ENCODE results near the gene ACP1.

ACP1 gene

DNA sequence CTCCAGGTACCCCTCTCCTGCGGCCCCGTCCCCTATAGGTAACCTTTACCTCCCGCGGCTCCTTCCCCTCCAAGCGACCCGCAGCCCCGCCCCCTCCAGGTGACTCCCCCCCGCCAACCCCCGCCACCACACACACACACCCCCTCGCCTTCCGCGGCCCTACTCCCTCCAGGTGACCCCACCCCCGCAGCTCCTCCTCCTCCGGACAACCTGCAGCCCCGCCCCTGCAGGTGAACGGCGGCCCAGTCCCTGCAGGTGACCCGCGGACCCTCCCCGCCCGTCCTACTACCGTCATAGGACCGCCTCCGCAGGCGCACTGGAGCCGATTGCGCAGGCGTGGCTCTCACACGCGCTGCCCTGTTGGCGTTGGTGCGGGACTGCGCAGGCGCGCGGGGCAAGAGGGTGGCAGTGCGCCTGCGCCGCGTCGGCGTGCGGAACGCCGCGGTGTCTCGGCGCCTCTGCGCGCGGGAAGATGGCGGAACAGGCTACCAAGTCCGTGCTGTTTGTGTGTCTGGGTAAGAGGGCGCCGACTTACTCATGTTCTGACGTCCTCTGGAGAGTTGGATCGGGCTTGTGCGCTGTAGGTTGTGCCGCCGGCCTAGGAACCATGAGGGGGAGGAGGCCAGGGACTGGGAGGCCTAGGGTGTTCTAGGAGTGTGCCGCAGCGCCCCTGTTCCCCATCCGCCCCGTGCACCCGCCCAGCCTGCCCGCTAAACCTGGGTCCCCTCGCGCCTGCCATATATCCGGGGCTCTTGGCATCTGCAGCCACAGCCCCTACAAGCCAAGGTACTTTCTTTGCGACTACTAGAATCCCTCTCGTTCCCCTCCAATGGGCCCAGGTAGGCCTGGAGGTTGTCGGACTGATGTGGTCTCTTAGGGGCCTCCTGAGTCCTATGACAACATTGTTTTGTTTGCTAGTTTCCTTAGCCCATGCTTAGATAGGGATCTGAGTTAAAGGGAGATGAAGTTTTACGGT lies at the start of gene ACP1:
TSS of gene ACP1 (plus strand) at position 455 of the 976 bp plus-strand sequence. CDS start at position 473, 18 bp downstream.
- Histone ChIP-seq H3K27me3 (ENCODE audit: control insufficient read depth, insufficient read depth, low read length) (peaks cover 14% of the 10 kb centered on the region), H3K36me3 (ENCODE audit: control insufficient read depth, insufficient read depth, low read length) (peaks cover 3% of the 10 kb centered on the region), H3K4me3 (ENCODE audit: low read depth, low read length) (peak within 1 kb of the TSS; percentile 95), H3K9ac (ENCODE audit: low read length) (peak within 1 kb of the TSS; percentile 97), H3K4me1 (ENCODE audit: control insufficient read depth, insufficient read depth, low read length) (peaks cover 11% of the 10 kb centered on the region), H3K27ac (ENCODE audit: low read depth, low read length) (peak within 1 kb of the TSS; percentile 81), H3K9me3 (ENCODE audit: control insufficient read depth, insufficient read depth, low read depth, low read length) (0 out of 2 replicates have a peak, but pooled peaks cover 2% of the 10 kb centered on the region)

DNA sequence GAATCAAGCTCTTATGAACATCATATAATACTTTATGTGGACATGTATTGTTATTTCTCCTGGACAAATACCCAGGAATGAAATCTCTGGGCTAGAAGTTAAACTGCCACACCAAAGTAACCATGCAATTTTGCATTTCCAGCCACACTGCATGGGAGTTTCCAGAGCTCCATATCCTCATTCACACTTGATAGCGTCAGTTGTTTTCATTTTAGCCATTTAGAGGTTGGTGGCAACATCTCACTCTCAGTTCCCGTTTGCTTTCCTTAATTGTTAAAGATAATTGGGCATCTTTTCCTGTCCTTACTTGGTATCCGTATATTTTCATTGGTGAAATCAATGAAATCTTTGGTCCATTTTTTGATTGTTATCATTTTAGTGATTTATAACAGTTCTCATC lies 48.7 kb upstream of the ACP1 start:
- H3K9me3 ChIP-seq (ENCODE audit: control insufficient read depth, insufficient read depth, low read depth, low read length), result peaks cover 12% of the 10 kb centered on the region
- H3K27ac ChIP-seq (ENCODE audit: low read depth, low read length), result no peak overlapping the region
- no peaks in the 10 kb centered on the region for H3K4me1 ChIP-seq (ENCODE audit: control insufficient read depth, insufficient read depth, low read length)
- no peak overlapping the region for H3K9ac ChIP-seq (ENCODE audit: low read length)
- H3K27me3 ChIP-seq (ENCODE audit: control insufficient read depth, insufficient read depth, low read length), result no peaks in the 10 kb centered on the region
- no peak overlapping the region for H3K4me3 ChIP-seq (ENCODE audit: low read depth, low read length)
- H3K36me3 ChIP-seq (ENCODE audit: control insufficient read depth, insufficient read depth, low read length), result no peaks in the 10 kb centered on the region; the same call in 1 of the 2 replicates

DNA sequence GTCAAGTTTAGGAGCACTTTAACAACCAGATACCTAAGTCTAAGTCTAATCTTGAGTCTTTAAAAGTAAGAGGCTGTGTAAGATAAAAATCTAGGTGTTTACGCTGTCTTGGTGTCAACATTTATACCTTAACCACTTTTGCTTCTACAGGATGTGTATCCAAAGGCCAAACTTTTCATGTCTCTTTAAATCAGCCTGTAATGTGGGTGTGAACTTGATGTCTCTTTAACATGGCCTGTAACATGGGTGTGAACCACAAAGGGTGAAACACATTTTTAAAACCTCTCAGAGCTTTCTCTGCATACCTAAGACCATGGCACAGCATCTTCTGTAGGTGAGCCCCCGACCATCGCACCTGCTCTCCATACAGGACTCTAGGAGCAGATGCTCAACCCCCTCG lies 41.3 kb upstream of the ACP1 start:
- no peaks in the 10 kb centered on the region for H3K27me3 ChIP-seq (ENCODE audit: control insufficient read depth, insufficient read depth, low read length)
- no peaks in the 10 kb centered on the region for H3K9me3 ChIP-seq (ENCODE audit: control insufficient read depth, insufficient read depth, low read depth, low read length)
- no peak overlapping the region for H3K9ac ChIP-seq (ENCODE audit: low read length)
- no peaks in the 10 kb centered on the region for H3K4me1 ChIP-seq (ENCODE audit: control insufficient read depth, insufficient read depth, low read length)
- peaks cover 28% of the 10 kb centered on the region for H3K36me3 ChIP-seq (ENCODE audit: control insufficient read depth, insufficient read depth, low read length)
- H3K4me3 ChIP-seq (ENCODE audit: low read depth, low read length), result no peak overlapping the region
- H3K27ac ChIP-seq (ENCODE audit: low read depth, low read length), result no peak overlapping the region

DNA sequence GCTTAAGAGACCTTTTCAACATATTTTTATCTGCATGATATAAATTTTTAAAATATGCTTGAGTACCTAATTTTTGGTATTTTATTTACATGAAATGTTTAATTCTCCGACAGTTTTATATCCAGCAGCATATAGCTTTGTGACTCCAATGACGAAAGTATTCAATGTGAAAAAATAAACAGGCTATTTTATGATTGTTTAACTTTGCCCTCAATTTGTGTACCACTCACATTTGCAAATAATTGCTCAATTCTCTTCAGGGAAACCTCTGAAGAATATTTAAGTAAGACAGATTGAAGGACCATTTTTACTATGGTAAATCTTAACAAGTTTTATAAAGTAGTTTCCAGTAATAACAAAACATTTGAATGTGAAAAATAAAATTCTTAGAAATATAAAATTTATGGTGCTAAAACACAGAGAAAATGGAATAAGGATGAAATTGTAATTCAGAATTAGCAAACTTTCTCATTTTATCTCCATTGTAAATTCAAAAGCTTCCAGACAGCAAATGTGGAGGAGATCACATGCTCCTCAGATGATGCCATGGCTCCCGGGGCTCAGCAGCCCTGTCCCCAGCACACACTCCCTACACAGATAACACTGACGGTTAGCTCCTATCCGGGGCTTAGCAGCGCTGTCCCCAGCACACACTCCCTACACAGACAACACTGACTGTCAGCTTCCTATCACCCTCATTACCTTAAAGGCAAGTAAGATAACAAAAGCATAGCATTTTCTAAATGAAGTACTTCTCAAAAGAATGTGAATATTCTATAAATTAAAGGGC lies 40.6 kb upstream of the ACP1 start:
- H3K9me3 ChIP-seq (ENCODE audit: control insufficient read depth, insufficient read depth, low read depth, low read length), result no peaks in the 10 kb centered on the region
- H3K4me3 ChIP-seq (ENCODE audit: low read depth, low read length), result no peak overlapping the region
- no peaks in the 10 kb centered on the region for H3K27me3 ChIP-seq (ENCODE audit: control insufficient read depth, insufficient read depth, low read length)
- no peaks in the 10 kb centered on the region for H3K4me1 ChIP-seq (ENCODE audit: control insufficient read depth, insufficient read depth, low read length)
- no peak overlapping the region for H3K27ac ChIP-seq (ENCODE audit: low read depth, low read length)
- H3K36me3 ChIP-seq (ENCODE audit: control insufficient read depth, insufficient read depth, low read length), result peaks cover 32% of the 10 kb centered on the region
- no peak overlapping the region for H3K9ac ChIP-seq (ENCODE audit: low read length)

DNA sequence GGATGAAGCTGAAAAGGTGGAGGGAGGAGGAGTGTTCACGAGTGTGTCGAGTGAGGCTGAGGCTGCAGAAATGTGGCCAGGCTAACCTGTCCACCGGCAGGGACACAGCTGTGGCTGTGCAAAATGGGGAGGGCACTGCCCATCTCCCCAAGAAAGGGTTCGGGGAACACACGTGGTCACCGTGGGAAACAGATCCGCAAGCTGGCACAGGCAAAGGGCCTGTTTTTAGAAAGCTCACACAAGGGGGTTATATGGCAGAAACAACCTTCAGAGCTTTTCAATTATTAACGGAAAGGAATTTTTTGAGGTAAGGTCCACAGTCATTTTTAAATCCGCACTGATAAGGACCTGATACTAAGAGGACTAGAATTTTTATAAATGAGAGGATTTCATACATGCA lies 36.6 kb upstream of the ACP1 start:
- Histone ChIP-seq H3K36me3 (ENCODE audit: control insufficient read depth, insufficient read depth, low read length) (peaks cover 31% of the 10 kb centered on the region), H3K4me3 (ENCODE audit: low read depth, low read length) (no peak overlapping the region), H3K9ac (ENCODE audit: low read length) (no peak overlapping the region), H3K27ac (ENCODE audit: low read depth, low read length) (no peak overlapping the region), H3K27me3 (ENCODE audit: control insufficient read depth, insufficient read depth, low read length) (no peaks in the 10 kb centered on the region), H3K4me1 (ENCODE audit: control insufficient read depth, insufficient read depth, low read length) (peaks cover 2% of the 10 kb centered on the region; the same call in 1 of the 2 replicates), H3K9me3 (ENCODE audit: control insufficient read depth, insufficient read depth, low read depth, low read length) (no peaks in the 10 kb centered on the region)

DNA sequence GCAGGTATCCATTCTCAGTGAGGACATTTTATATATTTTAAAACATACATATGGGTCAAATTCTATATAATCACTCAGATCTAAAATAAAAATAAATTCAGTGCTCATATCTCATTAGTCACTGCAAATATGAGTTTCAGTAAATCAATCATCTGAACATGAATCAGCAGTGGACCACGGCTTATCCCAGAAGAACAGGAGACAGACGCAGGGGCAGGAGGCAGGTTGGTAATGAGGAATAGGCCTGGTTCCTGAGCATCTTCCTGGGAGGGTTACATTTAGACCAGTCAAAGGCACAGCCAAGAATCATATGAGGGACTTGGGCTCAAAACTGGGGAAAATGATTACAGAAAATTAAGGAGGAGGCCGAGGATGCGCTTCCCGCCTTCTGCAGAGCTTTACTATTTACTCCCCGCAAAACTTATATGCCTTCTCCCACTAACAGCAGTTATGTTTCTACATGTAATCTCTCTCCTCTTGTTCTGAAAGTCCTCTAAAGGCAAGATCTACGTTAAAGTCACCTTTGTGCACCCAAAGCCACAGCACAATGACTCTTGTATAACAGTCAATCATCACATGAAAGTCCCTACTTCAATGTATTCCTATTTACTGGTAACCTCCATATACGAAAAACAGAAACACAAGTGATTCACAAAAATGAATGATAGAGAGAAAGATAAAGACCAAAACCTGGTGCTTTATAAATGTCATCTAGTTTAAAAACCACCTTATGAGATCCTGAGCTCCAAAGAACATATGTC lies 36.0 kb upstream of the ACP1 start:
- no peak overlapping the region for H3K9ac ChIP-seq (ENCODE audit: low read length)
- H3K36me3 ChIP-seq (ENCODE audit: control insufficient read depth, insufficient read depth, low read length), result peaks cover 31% of the 10 kb centered on the region
- H3K4me3 ChIP-seq (ENCODE audit: low read depth, low read length), result no peak overlapping the region
- H3K4me1 ChIP-seq (ENCODE audit: control insufficient read depth, insufficient read depth, low read length), result peaks cover 7% of the 10 kb centered on the region; the same call in 1 of the 2 replicates
- no peak overlapping the region for H3K27ac ChIP-seq (ENCODE audit: low read depth, low read length)
- no peaks in the 10 kb centered on the region for H3K9me3 ChIP-seq (ENCODE audit: control insufficient read depth, insufficient read depth, low read depth, low read length)
- no peaks in the 10 kb centered on the region for H3K27me3 ChIP-seq (ENCODE audit: control insufficient read depth, insufficient read depth, low read length)

DNA sequence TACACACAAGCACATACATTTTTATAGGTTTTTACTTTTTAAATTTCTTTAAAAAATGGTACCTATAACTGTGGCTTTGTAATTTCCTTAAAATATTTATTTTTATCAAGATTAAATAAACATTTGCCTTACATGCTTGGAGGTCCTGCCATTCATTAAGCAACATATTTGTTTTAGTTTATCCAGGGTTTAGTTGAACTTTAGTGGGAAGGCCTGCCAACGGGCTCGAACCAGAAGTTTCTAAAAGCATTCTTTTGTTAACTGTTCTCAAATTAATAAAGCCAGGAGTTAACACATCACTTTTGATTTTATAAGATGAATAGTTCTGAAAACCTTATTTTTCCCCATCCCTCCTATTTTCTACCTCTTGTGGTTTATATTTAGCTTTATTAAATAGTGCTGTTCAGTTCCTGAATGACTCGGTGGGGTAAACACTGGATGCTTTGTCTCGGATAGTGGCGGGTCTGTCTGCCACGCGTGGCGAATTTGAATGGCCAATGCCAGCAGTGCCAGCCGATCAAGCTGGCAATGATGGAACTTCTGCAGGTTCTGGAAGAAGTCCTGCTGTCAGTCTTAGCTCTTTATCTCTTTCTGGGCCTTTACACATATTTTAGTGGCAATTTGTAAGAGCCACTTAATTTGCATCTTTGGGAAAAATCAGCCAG lies 33.1 kb upstream of the ACP1 start:
- no peak overlapping the region for H3K27ac ChIP-seq (ENCODE audit: low read depth, low read length)
- H3K4me3 ChIP-seq (ENCODE audit: low read depth, low read length), result no peak overlapping the region
- H3K4me1 ChIP-seq (ENCODE audit: control insufficient read depth, insufficient read depth, low read length), result peaks cover 9% of the 10 kb centered on the region; the same call in 1 of the 2 replicates
- no peak overlapping the region for H3K9ac ChIP-seq (ENCODE audit: low read length)
- H3K27me3 ChIP-seq (ENCODE audit: control insufficient read depth, insufficient read depth, low read length), result no peaks in the 10 kb centered on the region
- peaks cover 16% of the 10 kb centered on the region for H3K36me3 ChIP-seq (ENCODE audit: control insufficient read depth, insufficient read depth, low read length)
- H3K9me3 ChIP-seq (ENCODE audit: control insufficient read depth, insufficient read depth, low read depth, low read length), result no peaks in the 10 kb centered on the region

DNA sequence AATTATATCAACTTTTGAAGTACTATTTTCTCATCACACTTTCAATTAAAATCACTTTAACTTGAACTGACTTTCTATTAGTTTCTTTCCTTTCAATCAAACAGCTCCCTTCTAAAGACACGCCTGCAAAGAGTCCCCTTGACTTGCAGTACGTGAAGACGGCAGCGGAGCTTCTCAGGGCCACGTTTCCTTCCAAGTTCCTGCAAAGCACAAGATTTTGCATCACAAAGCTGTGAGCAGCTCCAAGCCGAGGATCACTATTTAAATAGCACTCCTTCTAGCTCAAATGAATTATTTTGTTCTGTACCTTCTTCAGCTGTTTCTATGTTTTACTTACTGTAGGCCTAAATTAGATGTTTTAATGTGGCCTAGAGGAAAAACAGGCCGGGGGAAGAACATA lies 31.7 kb upstream of the ACP1 start:
- Histone ChIP-seq H3K9me3 (ENCODE audit: control insufficient read depth, insufficient read depth, low read depth, low read length) (no peaks in the 10 kb centered on the region), H3K27me3 (ENCODE audit: control insufficient read depth, insufficient read depth, low read length) (no peaks in the 10 kb centered on the region), H3K4me1 (ENCODE audit: control insufficient read depth, insufficient read depth, low read length) (peaks cover 9% of the 10 kb centered on the region; the same call in 1 of the 2 replicates), H3K27ac (ENCODE audit: low read depth, low read length) (no peak overlapping the region), H3K36me3 (ENCODE audit: control insufficient read depth, insufficient read depth, low read length) (peaks cover 12% of the 10 kb centered on the region), H3K9ac (ENCODE audit: low read length) (no peak overlapping the region), H3K4me3 (ENCODE audit: low read depth, low read length) (no peak overlapping the region; the same call in 1 of the 2 replicates)

DNA sequence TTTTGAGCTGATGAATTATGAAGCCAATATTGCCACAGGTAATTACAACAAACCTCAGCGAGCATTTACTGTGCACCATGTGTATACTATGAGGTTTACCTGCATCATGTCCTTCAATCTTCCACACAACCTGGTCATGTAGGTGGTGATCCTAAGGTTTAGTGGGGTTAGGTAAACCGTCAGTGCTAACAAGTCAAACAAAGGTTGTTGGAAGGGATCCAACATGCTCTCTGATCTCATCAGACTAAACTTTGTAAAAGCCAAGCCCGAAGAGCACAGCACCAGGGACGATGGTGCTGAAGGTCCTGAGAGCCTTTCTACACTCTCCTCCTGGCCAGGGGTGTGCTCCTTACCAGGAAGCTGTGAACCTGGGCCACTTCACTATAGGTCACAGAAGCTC lies 30.3 kb upstream of the ACP1 start:
- Histone ChIP-seq H3K27me3 (ENCODE audit: control insufficient read depth, insufficient read depth, low read length) (no peaks in the 10 kb centered on the region), H3K36me3 (ENCODE audit: control insufficient read depth, insufficient read depth, low read length) (peaks cover 8% of the 10 kb centered on the region), H3K9ac (ENCODE audit: low read length) (no peak overlapping the region), H3K4me1 (ENCODE audit: control insufficient read depth, insufficient read depth, low read length) (peaks cover 9% of the 10 kb centered on the region; the same call in 1 of the 2 replicates), H3K9me3 (ENCODE audit: control insufficient read depth, insufficient read depth, low read depth, low read length) (no peaks in the 10 kb centered on the region), H3K27ac (ENCODE audit: low read depth, low read length) (no peak overlapping the region), H3K4me3 (ENCODE audit: low read depth, low read length) (no peak overlapping the region)

DNA sequence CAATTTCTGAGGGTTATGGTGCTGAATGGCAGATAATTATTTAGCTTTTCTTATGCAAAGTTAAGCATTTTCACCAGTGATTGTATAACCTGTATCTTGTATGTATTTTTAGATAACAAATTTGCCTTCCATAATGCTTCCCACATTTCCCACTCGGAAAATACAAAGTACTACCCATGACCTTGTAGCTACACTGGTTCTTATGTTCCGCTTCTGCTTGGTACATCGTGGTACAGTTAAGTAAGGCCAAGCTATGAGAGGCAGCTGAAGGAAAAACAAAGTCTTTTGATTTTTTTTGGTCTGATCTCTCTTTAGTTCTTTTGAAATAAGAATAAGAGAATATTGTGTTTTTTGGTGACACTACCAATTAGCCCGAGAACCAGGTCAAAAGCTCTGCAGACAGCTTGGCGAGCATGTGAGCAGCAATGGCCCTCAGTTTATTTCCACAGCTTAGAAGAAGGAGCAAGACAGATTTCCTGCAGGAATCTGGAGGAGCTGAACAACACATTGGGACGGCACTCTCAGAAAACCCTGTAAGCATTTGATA lies 27.7 kb upstream of the ACP1 start:
- Histone ChIP-seq H3K36me3 (ENCODE audit: control insufficient read depth, insufficient read depth, low read length) (no peaks in the 10 kb centered on the region), H3K4me1 (ENCODE audit: control insufficient read depth, insufficient read depth, low read length) (peaks cover 15% of the 10 kb centered on the region), H3K27ac (ENCODE audit: low read depth, low read length) (no peak overlapping the region), H3K27me3 (ENCODE audit: control insufficient read depth, insufficient read depth, low read length) (no peaks in the 10 kb centered on the region), H3K4me3 (ENCODE audit: low read depth, low read length) (no peak overlapping the region), H3K9me3 (ENCODE audit: control insufficient read depth, insufficient read depth, low read depth, low read length) (no peaks in the 10 kb centered on the region), H3K9ac (ENCODE audit: low read length) (no peak overlapping the region)
